K562 (cell line): ENCODE data around the gene RASSF3. TPM values are rescaled to one million over a fixed set of nuclear protein-coding genes. Genes with fewer than 3 reads are reported as not detected.

Experiments used
- ATAC-seq: fragments of 200-7000 bp; cut with Tn5 transposase; 3 replicates; pipeline ENCODE4 v1.9.1; 2020; ENCODE audit warnings: moderate library complexity
- BruUV-seq: library from RNA; stranded (reverse); fragments of 400-500 nt; replicated peaks from 2 replicates; lab custom pipeline; 2021; lab: Mats Ljungman, UMichigan
- CTCF ChIA-PET: fragments of 300-600 bp; formaldehyde crosslinking; extraction: SDS; loops from one replicate; lab custom pipeline; 2021; ENCODE audit warnings: low intra/inter-chr PET ratio; lab: Yijun Ruan, JAX
- POLR2A ChIA-PET: fragments of 300-600, 350-650 bp; sonication (Branson Sonifier 250); formaldehyde crosslinking; extraction: SDS; loops from one replicate; lab custom pipeline; 2021; ENCODE audit warnings: antibody characterized with exemption, inconsistent platforms; lab: Yijun Ruan, JAX
- DNase-seq, 4 experiments: peaks; one replicate each; pipeline versions ENCODE4 v3.0.0 to v3.0.0-alpha.2; 2011 to 2018; ENCODE audit warnings: low spot score in 3 of 4, mixed read lengths in 3 of 4; ENCODE audit errors: extremely low read depth in 1 of 4
- FAIRE-seq: peaks from 2 replicates; lab custom pipeline; 2011; peaks lifted over from hg19 to GRCh38; lab: Jason Lieb, UNC
- H2AFZ ChIP-seq: 2 replicates; pipeline ENCODE4 v1.6.0; 2011; ENCODE audit warnings: low read depth, low read length, control low read depth, inconsistent platforms
- H3K27ac ChIP-seq: fragments of 200-600 bp; 3 replicates; pipeline ENCODE4 v1.8.0; 2011; ENCODE audit warnings: low read depth, mild to moderate bottlenecking, control low read depth, inconsistent platforms, low read length, moderate library complexity, mixed read lengths; ENCODE audit errors: extremely low read depth
- H3K27me3 ChIP-seq, 2 experiments: fragments of 300-600 bp in 1 of 2; 2 replicates in 1 of 2; 3 replicates in 1 of 2; pipeline versions ENCODE4 v1.6.0 to v1.8.0; 2011; ENCODE audit warnings: inconsistent platforms in 2 of 2, low read length in 2 of 2, mild to moderate bottlenecking in 1 of 2, mixed read lengths in 1 of 2, moderate library complexity in 1 of 2; ENCODE audit not compliant: control insufficient read depth in 2 of 2, insufficient read depth in 2 of 2
- H3K36me3 ChIP-seq: fragments of 300-600 bp; 3 replicates; pipeline ENCODE4 v1.8.0; 2011; ENCODE audit warnings: mild to moderate bottlenecking, low read length, inconsistent platforms; ENCODE audit not compliant: control insufficient read depth, insufficient read depth
- H3K4me1 ChIP-seq, 2 experiments: fragments of 200-600 bp in 1 of 2; replicated peaks in 1 of 2; 2 replicates in 1 of 2; 3 replicates in 1 of 2; pipeline versions ENCODE4 v1.5.1 to v1.8.0; 2011; ENCODE audit warnings: inconsistent platforms in 2 of 2, low read length in 2 of 2, mild to moderate bottlenecking in 1 of 2, mixed read lengths in 1 of 2, moderate library complexity in 1 of 2; ENCODE audit not compliant: control insufficient read depth in 2 of 2, insufficient read depth in 2 of 2
- H3K4me2 ChIP-seq: 2 replicates; pipeline ENCODE4 v1.6.1; 2011; ENCODE audit warnings: low read length, control low read depth, inconsistent platforms, mixed read lengths; ENCODE audit not compliant: insufficient read depth
- H3K4me3 ChIP-seq: fragments of 200-600 bp; sonication (generic), shearing (Covaris generic); 2 replicates; pipeline ENCODE4 v1.5.1; 2016; ENCODE audit warnings: control low read depth, inconsistent platforms
- H3K79me2 ChIP-seq: fragments of 200-600 bp; 3 replicates; pipeline ENCODE4 v1.8.0; 2011; ENCODE audit warnings: low read length, inconsistent platforms; ENCODE audit not compliant: control insufficient read depth, insufficient read depth
- H3K9ac ChIP-seq, 2 experiments: 2 replicates each; pipeline versions ENCODE4 v1.6.0 to v1.6.1; 2011; ENCODE audit warnings: low read depth in 2 of 2, low read length in 2 of 2, control low read depth in 1 of 2, inconsistent platforms in 1 of 2, mild to moderate bottlenecking in 1 of 2, mixed read lengths in 1 of 2; ENCODE audit not compliant: insufficient read depth in 1 of 2
- H3K9me1 ChIP-seq: one replicate; pipeline ENCODE4 v1.6.0; 2011; ENCODE audit warnings: inconsistent platforms, mild to moderate bottlenecking, low read length, moderate library complexity; ENCODE audit not compliant: control insufficient read depth, insufficient read depth
- H3K9me3 ChIP-seq: replicated peaks from 2 replicates; pipeline ENCODE4 v1.5.1; 2011; ENCODE audit warnings: low read depth, low read length, inconsistent platforms; ENCODE audit not compliant: control insufficient read depth, insufficient read depth
- H4K20me1 ChIP-seq: replicated peaks from 2 replicates; pipeline ENCODE4 v1.6.1; 2011; ENCODE audit warnings: low read length, inconsistent platforms, mixed read lengths; ENCODE audit not compliant: control insufficient read depth, insufficient read depth
- CBX1 ChIP-seq: sonication (generic); IDR thresholded peaks from 2 replicates; pipeline ENCODE4 v1.6.1; 2016; ENCODE audit warnings: antibody characterized with exemption, low read depth, mild to moderate bottlenecking
- CEBPG ChIP-seq, 3 experiments: fragments of 200-800 bp in 1 of 3; sonication (Bioruptor generic) in 1 of 3; sonication (generic) in 1 of 3; formaldehyde crosslinking in 1 of 3; IDR thresholded peaks in 2 of 3; conservative IDR thresholded peaks in 1 of 3; 2 replicates each; pipeline versions ENCODE4 v1.6.1 to v1.8.0; 2016 to 2022; ENCODE audit warnings: missing compliant biosample characterization in 2 of 3, missing genetic modification characterization in 2 of 3, mild to moderate bottlenecking in 1 of 3, missing genetic modification reagents in 1 of 3
- FOSL1 ChIP-seq: fragments of 200-800 bp; sonication (Bioruptor generic); conservative IDR thresholded peaks from 2 replicates; pipeline ENCODE4 v1.6.1; 2016; ENCODE audit warnings: missing genetic modification characterization, missing compliant biosample characterization
- GTF2E2 ChIP-seq: fragments of 200-800 bp; sonication (Bioruptor generic); IDR thresholded peaks from 2 replicates; pipeline ENCODE4 v1.6.1; 2016; ENCODE audit warnings: missing genetic modification characterization, missing compliant biosample characterization
- JUND ChIP-seq, 2 experiments: IDR thresholded peaks; 2 replicates in 1 of 2; 3 replicates in 1 of 2; pipeline ENCODE4 v1.6.1; 2011; ENCODE audit warnings: borderline replicate concordance in 2 of 2, low read depth in 2 of 2, low read length in 2 of 2, improper control_type of control experiment in 1 of 2, missing biosample characterization in 1 of 2, missing genetic modification characterization in 1 of 2, missing genetic modification reagents in 1 of 2
- KAT2B ChIP-seq: IDR thresholded peaks from one replicate; pipeline ENCODE4 v1.6.1; 2012; ENCODE audit warnings: low read depth, mild to moderate bottlenecking, control low read depth, inconsistent platforms, low read length, moderate library complexity
- SIX5 ChIP-seq, 2 experiments: IDR thresholded peaks; 2 replicates each; pipeline ENCODE4 v1.6.1; 2011; ENCODE audit warnings: low read length in 2 of 2, borderline replicate concordance in 1 of 2, low read depth in 1 of 2, mild to moderate bottlenecking in 1 of 2, moderate library complexity in 1 of 2; ENCODE audit not compliant: insufficient read depth in 1 of 2
- TCFL5 ChIP-seq: fragments of 250-450 bp; sonication (Bioruptor Pico); conservative IDR thresholded peaks from 2 replicates; pipeline ENCODE4 v1.6.1; 2021; ENCODE audit warnings: mild to moderate bottlenecking, moderate library complexity, matching md5 sums
- ZNF324 ChIP-seq: fragments of 250-450 bp; sonication (Bioruptor Pico); IDR thresholded peaks from 2 replicates; pipeline ENCODE4 v1.4.0; 2020; ENCODE audit warnings: mild to moderate bottlenecking
- WGBS: fragments of 100-300 bp; shearing (Covaris generic); methylation state at CpG from one replicate; pipeline ENCODE4 v1.1.6; 2016; ENCODE audit warnings: low coverage, mixed read lengths; ENCODE audit not compliant: insufficient coverage; ENCODE audit errors: missing lambda C conversion rate; 5-methylcytosine and 5-hydroxymethylcytosine counted together
- in situ Hi-C: fragments of 300-500 bp; cut with MboI; formaldehyde crosslinking; loops from 4 replicates; pipeline ENCODE4 v1.15.0; 2018; ENCODE audit warnings: inconsistent platforms, mixed read lengths
- intact Hi-C: fragments of 100-400 bp; cut with micrococcal nuclease; formaldehyde crosslinking; loops from 2 replicates; pipeline ENCODE4 v1.14.2; 2022
- polyA plus RNA-seq, 8 experiments: library from polyadenylated mRNA; depleted of rRNA in 4 of 8; stranded (reverse) in 5 of 8; unstranded in 3 of 8; fragments of >200 nt; fragmentation: Nextera tagmentation in 2 of 8; fragmentation: Illumina TruSeq in 1 of 8; extraction: Ambion mirVana in 2 of 8; extraction: Trizol in 1 of 8; gene quantifications; 2 replicates each; pipeline versions ENCODE4 v1.2.1 to v1.2.3, GENCODE V29; 2011 to 2014; ENCODE audit warnings: inconsistent platforms in 1 of 8, missing spikeins in 1 of 8
- total RNA-seq, 7 experiments: library from RNA; depleted of rRNA in 6 of 7; stranded (reverse); fragments of >200 nt in 6 of 7; fragmentation: Illumina TruSeq in 2 of 7; extraction: Trizol in 2 of 7; gene quantifications; 2 replicates each; pipeline versions ENCODE4 v1.2.1 to v1.2.3, GENCODE V29; 2011 to 2021; ENCODE audit warnings: low replicate concordance in 1 of 7
- TF ChIP-seq, protein P1 (sequence below): fragments of 250-450 bp; sonication (Bioruptor Pico); IDR thresholded peaks from 2 replicates; pipeline ENCODE4 v1.8.0; 2021; ENCODE audit warnings: borderline replicate concordance, mild to moderate bottlenecking, moderate library complexity; ENCODE audit not compliant: poor library complexity, severe bottlenecking
- TF ChIP-seq, protein P2 (sequence below), 2 experiments: fragments of 450-650 bp in 1 of 2; sonication (generic) in 1 of 2; formaldehyde crosslinking in 1 of 2; IDR thresholded peaks; 2 replicates each; pipeline versions ENCODE4 v1.7.1 to v1.9.0; 2016 to 2022; ENCODE audit warnings: inconsistent platforms in 1 of 2, mild to moderate bottlenecking in 1 of 2, missing genetic modification reagents in 1 of 2

RASSF3 gene
- total and polyA plus RNA-seq, 9 of the 15 experiments (the other 6 are each of a cell fraction or from before 2014, with no cell fraction given): 3.7 to 39.2 (median 20.2) TPM

DNA sequence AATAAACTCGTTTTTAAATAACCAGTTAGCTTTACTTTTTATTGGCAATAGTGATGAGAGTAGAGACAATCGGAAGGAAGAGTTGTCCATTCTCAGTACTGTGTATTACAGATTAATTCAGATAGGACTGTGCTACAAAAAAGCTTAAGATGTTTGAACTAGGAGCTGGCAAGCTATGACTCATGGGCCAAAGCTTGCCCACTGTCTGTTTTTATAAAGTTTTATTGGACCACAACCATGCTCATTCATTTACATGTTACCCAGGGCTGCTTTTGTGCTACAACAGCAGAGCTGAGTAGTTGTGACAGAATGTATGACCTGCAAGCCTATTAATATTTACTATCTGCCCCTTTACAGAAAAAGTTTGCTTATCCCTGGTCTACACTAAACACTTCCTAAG is 129.5 kb downstream of the RASSF3 start:
- Histone ChIP-seq H3K4me1 (no peaks in the 10 kb centered on the region), H3K27me3 (no peaks in the 10 kb centered on the region), H3K4me3 (no peak overlapping the region), H3K9me1 (no peaks in the 10 kb centered on the region), H3K4me2 (no peak overlapping the region), H2AFZ (no peak overlapping the region), H3K36me3 (peaks cover 72% of the 10 kb centered on the region), H3K79me2 (no peaks in the 10 kb centered on the region), H3K9me3 (no peaks in the 10 kb centered on the region), H4K20me1 (no peaks in the 10 kb centered on the region), H3K27ac (no peak overlapping the region), H3K9ac (no peak overlapping the region)
- FAIRE-seq: no peak
- WGBS: 48% methylated on average over 2 of the region's 2 CpGs
- in situ Hi-C loops (no loop called here), intact Hi-C loops (no loop called here)
- CTCF ChIA-PET: no interaction called here
- no peak for ATAC-seq
- DNase-seq: no peak
- no TSS peak for BruUV-seq
- POLR2A ChIA-PET: interaction anchor here (0.9 kb wide), 1 partner anchor 9 kb away, joined by 3 read pairs; no protein-coding TSS in a partner anchor
- no peak for TF ChIP-seq ZNF324 (CRISPR knock-in tag)
- no peak for TF ChIP-seq KAT2B
- no peak for TF ChIP-seq CEBPG (CRISPR knock-in tag; IDR thresholded peaks at IDR 0.05)
- TF ChIP-seq CEBPG (tag; conservative IDR thresholded peaks at IDR 0.05 in 1 of 2, IDR thresholded peaks at IDR 0.05 in 1 of 2): no peak
- peak; percentile 19; the same call in 1 of the 2 replicates for TF ChIP-seq JUND (IDR thresholded peaks at IDR 0.05; ENCODE audit: borderline replicate concordance, low read depth, low read length)
- no peak for TF ChIP-seq JUND (tag; IDR thresholded peaks at IDR 0.05; ENCODE audit: borderline replicate concordance, low read depth, low read length)
- TF ChIP-seq, protein P1, sequence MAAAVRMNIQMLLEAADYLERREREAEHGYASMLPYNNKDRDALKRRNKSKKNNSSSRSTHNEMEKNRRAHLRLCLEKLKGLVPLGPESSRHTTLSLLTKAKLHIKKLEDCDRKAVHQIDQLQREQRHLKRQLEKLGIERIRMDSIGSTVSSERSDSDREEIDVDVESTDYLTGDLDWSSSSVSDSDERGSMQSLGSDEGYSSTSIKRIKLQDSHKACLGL (CRISPR knock-in tag): no peak
- no peak for TF ChIP-seq CBX1
- peak; percentile 34 for TF ChIP-seq FOSL1 (tag)
- TF ChIP-seq TCFL5: no peak
- TF ChIP-seq, protein P2, sequence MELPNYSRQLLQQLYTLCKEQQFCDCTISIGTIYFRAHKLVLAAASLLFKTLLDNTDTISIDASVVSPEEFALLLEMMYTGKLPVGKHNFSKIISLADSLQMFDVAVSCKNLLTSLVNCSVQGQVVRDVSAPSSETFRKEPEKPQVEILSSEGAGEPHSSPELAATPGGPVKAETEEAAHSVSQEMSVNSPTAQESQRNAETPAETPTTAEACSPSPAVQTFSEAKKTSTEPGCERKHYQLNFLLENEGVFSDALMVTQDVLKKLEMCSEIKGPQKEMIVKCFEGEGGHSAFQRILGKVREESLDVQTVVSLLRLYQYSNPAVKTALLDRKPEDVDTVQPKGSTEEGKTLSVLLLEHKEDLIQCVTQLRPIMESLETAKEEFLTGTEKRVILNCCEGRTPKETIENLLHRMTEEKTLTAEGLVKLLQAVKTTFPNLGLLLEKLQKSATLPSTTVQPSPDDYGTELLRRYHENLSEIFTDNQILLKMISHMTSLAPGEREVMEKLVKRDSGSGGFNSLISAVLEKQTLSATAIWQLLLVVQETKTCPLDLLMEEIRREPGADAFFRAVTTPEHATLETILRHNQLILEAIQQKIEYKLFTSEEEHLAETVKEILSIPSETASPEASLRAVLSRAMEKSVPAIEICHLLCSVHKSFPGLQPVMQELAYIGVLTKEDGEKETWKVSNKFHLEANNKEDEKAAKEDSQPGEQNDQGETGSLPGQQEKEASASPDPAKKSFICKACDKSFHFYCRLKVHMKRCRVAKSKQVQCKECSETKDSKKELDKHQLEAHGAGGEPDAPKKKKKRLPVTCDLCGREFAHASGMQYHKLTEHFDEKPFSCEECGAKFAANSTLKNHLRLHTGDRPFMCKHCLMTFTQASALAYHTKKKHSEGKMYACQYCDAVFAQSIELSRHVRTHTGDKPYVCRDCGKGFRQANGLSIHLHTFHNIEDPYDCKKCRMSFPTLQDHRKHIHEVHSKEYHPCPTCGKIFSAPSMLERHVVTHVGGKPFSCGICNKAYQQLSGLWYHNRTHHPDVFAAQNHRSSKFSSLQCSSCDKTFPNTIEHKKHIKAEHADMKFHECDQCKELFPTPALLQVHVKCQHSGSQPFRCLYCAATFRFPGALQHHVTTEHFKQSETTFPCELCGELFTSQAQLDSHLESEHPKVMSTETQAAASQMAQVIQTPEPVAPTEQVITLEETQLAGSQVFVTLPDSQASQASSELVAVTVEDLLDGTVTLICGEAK (IDR thresholded peaks at IDR 0.05): peak; percentile 92
- TF ChIP-seq, protein P2 (CRISPR knock-in tag; IDR thresholded peaks at IDR 0.05): peak; percentile 90
- TF ChIP-seq GTF2E2 (tag): no peak
- TF ChIP-seq SIX5 (IDR thresholded peaks at IDR 0.05; ENCODE audit: borderline replicate concordance in 1 of 2, insufficient read depth in 1 of 2, low read depth in 1 of 2, low read length in 2 of 2): no peak
